22Rv1 (cell line): Measurements from ENCODE around the gene WWOX.

Experiments used
- ZFX ChIP-seq: fragments of 450-650 bp; IDR thresholded peaks from 2 replicates; pipeline ENCODE4 v1.6.1; 2017; ENCODE audit warnings: antibody characterized with exemption, borderline replicate concordance
- TF ChIP-seq, protein P1 (sequence below): fragments of 450-650 bp; IDR thresholded peaks from 2 replicates; pipeline ENCODE4 v1.5.1; 2017; ENCODE audit warnings: mild to moderate bottlenecking

DNA sequence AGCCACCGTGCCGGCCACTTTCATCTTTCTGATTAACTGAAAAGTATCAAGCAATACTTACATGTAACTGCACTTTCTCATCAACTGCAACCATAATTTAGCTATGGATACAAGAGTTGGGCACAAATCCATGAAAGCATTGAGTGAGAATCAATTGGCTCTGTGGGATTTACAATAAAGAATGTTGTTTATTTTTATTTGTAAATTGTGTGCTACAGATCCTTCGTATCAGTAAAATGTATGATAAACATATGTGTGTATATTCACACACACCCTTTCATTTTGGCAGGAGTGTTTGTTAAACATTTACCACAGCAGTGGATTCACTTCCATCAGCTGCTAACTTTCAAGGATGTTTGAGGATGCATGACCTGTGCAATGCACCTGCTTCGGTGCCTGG lies 411.0 kb downstream of the WWOX start:
- TF ChIP-seq, protein P1, sequence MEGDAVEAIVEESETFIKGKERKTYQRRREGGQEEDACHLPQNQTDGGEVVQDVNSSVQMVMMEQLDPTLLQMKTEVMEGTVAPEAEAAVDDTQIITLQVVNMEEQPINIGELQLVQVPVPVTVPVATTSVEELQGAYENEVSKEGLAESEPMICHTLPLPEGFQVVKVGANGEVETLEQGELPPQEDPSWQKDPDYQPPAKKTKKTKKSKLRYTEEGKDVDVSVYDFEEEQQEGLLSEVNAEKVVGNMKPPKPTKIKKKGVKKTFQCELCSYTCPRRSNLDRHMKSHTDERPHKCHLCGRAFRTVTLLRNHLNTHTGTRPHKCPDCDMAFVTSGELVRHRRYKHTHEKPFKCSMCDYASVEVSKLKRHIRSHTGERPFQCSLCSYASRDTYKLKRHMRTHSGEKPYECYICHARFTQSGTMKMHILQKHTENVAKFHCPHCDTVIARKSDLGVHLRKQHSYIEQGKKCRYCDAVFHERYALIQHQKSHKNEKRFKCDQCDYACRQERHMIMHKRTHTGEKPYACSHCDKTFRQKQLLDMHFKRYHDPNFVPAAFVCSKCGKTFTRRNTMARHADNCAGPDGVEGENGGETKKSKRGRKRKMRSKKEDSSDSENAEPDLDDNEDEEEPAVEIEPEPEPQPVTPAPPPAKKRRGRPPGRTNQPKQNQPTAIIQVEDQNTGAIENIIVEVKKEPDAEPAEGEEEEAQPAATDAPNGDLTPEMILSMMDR, result no peak
- no peak for TF ChIP-seq ZFX
